ENCODE measurements around the gene LOXL1.
"Not testable (repeated sequence)": the region's sequence is repeated elsewhere in the genome, so short reads cannot be mapped to it uniquely, and the experiment has no call there.

Gene LOXL1

DNA sequence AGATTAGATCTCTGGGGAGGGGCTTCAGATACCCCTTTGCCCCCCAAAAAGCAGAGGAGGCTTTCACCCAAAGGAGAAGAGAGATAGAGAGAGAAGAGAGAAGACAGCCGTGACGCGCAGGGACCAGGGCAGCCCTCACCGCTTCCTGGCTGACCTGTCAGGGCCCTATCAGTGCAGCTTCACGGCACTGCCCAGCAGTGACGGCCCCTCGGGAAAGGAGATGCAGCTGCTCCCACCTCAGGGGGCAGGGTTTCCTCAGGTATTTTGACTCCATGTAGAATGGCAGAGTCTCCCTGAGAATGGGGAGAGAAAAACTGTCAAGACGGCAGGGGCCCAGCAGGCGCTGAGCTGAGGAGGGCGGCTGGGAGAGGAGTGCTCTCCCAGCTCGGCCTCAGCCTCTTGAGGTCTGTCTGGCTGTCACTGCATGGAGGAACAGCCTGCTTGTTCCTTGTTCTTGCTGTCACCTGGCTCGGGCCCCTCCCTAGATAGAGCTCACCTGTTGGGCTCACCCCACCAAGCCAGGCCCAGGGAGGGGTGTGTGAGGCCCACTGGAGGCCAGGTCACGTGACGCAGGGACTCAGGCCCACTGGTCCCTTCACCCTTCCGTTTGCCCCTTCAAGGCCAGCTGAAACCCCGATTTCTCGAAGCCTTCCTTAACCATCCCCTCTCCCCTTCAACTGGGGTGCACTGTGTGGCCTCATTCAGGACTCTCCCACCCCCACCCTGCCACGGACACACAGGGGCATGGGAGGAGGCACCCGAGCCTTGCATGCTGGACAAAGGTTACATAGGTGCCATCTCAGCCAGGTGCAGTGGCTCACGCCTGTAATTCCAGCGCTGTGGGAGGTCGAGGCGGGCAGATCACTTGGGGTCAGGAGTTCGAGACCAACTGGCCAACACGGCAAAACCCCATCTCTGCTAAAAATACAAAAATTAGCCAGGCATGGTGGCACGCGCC lies 28.2 kb downstream of the LOXL1 start:
- FAIRE-seq = no peak

DNA sequence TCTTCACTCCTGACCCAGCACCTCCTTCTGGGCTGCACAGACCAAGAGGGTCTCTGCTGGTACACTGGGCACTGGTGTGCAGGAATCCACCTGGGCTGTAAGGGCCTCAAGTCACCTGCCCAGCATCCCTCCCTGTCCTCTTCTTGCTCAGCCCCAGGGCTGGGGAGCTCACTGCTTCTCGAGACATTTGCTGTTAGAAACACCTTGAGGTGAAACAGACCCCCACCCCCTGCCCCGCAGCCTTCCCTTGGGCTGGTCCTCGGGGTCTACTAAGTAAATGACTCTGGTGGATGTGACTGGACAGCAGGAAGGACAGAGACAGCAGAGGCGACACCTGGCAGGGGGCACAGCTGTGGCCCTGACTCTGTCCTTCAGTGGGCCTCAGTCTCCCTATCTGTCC lies 29.1 kb downstream of the LOXL1 start:
- no peak for FAIRE-seq

DNA sequence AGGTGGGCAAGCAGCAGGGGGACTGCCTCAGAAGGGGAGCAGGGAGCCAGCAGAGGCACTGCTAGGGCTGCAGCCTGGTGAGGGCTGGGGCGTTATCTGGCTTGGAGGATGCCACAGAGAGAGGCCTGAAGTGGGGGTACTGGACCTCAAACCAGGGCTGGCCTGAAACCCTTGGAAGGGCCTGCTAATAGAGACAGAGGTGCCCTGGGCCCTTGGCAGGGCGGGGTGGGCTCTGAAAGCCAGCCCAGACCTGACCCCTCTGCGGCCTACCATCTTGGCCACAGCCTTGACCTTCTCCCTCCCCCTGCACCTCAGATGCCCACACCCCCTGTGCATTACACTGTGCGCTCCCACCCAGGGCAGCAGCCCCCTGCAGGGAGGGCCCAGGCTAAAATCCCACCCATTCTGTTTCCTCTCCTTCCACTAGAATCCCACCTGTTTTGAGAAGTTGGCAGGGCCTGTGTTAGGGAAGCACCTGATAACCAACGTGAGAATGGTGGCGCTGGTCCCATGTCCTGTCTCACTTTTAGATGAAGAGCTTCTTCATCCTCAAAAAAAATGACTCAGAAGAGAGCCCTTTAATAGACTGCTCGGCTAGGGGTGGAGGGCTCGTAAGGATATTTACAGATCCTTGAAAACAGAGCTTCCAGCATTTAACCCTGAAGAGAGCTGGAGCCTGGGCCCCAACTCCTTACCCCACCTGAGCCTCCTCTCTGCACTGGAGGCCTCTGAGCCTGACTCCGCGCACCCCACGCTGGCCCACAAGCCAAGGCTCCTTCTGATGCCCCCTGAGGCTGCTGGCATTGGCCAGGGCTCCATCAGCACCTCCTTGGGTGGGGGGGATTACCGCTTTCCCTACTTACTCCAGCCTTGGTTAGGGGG lies 29.8 kb downstream of the LOXL1 start:
- FAIRE-seq = no peak

DNA sequence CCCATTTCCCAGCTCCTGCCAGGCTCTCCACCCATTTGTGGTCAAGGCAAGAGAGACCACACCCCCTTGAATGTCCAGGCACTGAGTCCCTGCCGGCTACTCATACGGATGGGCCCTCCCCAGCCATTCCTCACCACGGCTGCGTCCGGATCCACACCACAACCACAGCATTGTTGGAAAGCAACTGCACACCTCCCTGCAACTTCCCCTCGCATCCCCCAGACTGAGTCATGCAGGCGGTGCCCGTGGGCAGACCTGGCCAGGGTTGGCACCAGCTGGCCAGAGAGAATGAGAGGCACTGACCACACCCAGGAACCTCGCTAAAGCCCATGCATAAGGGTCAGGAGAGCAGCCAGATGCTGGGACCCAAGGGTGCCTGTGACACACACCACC lies 30.5 kb downstream of the LOXL1 start:
- no peak for FAIRE-seq

DNA sequence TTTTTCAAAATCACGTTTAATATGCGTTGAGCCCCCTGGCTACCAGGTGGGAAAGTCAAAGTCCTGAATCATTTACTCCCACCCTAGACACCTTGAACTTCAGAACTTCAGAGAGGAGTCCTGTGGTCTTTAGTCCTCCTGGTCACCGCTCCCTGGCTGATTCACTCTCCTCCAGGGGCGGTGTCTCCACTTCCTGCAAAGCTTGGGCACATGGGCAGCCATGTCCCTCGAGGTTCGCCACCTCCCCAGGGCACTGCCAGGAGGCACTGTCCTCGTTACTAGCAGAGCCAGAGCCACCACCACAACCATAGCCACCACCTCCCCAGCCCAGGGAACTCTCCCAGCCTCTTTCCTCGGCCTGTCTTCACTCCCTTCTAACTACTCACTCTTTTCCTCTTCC lies 31.0 kb downstream of the LOXL1 start:
- FAIRE-seq = no peak

DNA sequence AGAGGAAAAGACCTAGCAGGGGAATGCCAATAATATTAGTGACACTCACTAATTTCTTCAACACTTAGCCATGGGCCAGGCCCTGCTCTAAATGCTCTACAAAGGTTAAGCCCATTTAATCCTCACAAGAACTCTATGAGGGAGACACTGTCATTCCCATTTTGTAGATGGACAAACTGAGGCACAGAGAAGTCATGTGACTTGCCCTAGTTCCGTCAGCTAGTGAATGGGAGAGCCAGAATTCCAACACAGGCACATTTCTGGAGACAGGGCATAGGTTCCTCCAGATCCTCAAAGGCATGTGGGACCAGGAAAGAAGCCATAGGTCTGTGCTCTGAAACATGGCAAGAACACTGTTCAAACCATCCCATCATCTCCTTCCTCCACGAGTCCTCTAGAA lies 31.5 kb downstream of the LOXL1 start:
- no peak for FAIRE-seq

DNA sequence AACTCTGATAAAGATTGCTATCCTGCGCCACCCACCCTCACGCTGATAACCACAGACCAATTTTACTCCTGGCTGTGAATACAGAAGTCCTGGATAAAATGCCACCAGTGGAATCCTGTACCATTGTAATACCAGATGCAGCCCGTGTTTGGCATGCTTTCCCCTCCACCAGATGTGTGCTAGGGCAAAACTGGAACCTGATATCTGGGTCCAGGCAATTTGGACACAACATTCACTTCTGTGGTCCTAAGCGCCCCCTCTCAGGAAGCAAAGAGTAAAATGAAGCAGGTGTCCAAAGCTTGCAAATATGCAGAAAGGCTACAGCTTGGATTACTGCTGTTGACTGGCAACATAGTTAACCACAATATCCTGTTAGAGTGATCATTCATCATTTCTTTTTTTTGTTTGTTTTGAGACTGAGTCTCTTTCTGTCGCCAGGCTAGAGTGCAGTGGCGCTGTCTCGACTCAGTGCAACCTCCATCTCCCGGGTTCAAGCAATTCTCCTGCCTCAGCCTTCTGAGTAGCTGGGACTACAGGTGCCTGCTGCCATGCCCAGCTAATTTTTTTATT lies 32.8 kb downstream of the LOXL1 start:
- no peak for FAIRE-seq

DNA sequence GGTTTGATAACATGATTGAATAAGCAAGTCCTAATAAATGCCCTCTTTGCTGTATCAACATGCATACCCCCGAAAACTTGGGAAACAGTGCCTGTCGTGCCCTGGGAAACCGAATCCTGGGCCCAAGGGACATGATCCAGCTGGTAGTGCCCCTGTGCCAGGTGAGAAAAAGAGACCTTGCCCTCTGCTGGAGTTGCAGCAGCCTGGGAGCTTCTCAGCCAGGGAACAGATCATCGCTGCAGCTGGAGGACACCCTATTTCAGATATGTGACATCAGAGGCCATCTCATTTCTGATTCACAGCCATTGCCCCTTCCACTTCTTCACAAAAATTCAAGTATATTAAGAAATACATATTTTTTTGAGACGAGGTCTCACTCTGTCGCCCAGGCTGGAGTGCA lies 33.5 kb downstream of the LOXL1 start:
- FAIRE-seq = no peak

DNA sequence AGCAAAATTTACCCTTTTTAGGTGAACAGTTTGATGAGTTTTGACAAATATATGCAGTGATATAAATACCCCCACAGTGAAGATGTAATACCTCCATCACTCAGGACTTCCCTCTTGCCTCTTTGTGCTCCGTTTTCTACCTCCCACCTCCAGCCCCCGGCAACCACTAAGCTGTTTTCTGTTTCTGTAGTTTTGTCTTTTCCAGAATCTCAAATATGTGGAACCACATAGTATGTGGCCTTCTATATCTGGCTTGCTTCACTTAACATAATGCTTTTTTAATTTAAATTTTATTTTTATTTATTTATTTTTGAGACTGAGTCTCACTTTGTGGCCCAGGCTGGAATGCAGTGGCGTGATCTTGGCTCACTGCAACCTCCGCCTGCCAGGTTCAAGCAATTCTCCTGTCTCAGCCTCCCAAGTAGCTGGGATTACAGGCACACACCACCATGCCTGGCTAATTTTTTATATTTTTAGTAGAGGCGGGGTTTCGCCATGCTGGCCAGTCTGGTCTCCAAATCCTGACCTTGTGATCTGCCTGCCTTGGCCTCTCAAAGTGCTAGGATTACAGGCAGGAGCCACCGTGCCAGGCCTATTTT lies 34.3 kb downstream of the LOXL1 start:
- FAIRE-seq = not testable (repeated sequence)

DNA sequence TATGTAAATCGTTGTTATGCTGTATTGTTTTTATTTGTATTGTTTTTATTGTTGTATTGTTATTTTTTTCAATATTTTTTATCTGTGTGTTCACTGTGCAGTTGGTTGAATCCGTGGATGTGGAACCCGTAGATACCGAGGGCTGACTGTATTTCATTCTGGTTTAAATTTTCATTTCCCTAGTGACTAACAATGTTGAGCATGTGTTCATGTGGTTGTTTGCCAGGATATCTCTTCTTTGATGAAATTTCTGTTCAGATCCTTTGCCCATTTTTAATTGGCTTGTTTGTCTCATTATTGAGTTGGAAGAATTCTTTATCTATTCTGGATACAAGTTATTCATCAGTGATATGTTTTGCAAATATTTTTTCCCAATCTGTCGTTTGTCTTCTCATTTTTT lies 36.2 kb downstream of the LOXL1 start:
- FAIRE-seq = no peak

DNA sequence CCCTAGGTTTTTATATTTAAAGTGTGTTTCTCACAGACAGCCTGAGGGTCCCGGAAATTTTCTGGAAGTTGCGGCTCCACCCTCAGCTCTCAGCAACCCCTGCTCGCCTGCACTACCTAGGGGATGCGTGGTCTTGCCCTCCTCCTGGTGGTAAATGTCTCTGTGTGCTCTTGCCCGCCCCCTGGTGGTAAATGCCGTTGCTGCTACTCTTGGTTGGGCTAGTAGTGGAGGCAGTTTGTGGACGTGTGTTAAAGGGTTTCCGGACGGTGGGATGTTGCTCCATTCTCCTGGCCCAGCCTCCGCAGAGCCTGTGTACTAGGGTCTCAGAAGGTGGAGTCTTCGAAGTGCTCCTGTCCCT lies 38.5 kb downstream of the LOXL1 start:
- no peak for FAIRE-seq

DNA sequence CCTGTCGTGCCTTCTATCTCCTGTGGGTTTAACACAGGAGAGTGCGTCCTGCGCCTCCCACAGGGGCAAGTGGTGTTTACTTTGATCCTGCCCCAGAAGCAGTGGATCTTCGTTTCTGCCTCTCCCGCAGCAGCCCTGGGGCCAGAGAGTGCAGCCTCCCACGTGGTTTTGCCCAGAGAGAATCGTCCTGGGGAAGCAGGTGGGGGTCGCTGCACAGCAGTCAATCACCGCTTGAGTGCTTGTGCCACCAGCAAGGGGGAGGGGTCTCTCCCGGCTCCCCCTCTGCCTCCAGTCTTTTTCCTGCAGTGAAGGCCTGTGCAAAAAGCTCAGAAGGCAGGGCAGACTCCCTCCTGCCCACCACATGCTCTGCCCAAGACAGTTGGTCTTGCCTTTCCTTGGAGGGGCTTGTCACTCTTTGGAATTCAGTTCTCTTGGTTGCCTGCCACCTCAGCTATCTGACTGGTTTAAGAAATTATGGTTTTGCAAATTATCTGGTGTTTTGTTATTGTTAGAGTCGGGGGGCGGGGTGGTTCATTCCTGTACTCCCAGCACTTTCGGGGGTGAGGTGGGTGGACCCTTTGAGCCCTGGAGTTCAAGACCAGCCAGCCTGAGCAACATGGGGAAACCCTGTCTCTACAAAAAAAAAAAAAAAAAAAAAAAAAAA lies 39.0 kb downstream of the LOXL1 start:
- FAIRE-seq = no peak

DNA sequence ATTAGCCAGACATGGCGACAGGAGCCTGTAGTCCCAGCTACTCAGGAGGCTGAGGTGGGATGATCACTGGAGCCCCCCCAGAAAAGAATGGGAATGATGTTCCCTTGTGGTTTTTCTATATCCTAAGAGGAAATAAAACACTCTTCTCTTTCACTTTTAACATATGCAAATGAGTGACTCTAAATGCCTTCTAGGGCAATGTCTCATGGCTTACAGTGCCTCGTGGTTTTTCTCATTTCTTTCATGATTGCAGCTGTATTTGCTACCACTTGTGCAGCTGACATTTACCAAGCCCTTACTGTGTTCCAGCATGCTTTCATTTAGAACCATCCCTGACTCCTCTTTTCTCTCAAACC lies 39.5 kb downstream of the LOXL1 start:
- FAIRE-seq = no peak

DNA sequence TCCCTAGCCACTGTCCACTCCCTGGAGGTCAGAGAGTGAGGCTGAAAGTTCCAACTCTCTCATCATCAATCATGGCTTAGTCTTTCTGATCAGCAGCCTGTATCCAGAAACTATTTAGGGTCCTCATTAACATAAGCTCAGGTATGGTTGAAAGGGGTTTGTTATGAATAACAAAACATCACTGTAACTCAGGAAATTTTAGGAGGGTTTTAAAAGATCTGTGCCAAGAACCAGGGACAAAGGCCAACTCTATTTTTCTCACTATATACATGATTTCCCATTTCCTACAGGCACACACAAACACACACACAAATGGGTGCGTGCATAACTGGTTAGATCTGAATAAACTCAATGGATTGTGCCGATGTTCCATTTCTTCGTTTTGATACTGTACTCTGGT lies 42.2 kb downstream of the LOXL1 start:
- FAIRE-seq = no peak

DNA sequence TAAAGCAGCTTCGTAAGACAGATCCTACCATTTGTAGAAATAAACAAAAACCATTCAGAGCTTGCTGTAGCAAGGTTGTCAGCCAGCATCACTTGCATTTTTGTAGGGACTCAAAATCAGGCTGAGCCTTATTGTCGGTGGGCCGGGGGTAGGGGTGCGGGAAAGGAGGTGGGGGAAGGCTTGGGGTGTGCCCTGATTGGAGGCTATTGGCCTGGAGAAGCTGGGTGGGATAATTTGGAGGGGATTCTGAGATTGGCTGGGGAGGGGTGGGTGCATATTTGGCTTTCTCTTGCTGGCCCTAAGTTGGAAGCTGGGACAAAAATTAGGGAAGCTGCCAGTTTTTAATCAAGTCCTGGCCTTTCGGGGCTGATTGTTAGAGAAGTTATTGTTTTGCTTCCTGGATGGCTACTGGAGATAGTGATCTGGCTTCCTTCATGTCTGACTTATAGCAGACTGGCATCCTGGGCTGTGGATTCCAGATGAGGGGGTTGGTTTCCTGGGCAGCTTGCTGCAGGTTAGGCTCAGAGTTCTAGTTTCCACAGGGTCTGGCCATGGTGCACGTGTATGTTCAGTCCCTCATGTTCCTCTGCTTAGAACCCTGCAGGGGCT lies 43.0 kb downstream of the LOXL1 start:
- no peak for FAIRE-seq

DNA sequence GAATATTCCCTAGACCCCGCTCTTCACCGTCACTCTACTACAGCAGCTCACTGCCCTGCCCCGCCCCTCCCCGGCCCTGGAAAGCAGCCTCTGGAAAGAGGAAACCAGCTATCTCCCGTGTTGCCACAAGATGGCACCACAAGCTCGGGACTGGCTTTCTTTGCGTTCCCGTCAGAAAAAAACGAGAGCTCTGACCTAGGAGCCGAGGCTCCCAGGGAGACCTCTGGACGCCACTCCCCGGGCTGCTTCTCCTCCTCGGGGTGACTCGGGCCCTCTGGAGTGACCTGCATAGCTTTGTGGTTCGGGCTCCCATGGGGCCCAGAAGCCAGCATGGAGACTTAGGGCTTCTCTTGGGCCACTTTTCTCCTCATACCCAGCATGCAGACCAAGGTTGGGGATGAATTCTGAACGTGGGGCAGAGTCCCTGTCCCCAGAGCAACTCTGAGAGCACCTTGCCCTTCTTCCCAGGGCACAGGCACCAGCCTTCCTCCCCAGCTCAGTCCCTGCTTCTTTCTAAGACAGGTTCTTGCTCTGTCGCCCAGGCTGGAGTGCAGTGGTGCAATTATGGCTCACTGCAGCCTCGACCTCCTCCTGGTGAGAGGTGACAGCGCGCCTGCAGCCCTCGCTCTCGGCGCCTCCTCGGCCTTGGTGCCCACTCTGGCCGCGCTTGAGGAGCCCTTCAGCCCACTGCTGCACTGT lies 46.9 kb downstream of the LOXL1 start:
- no peak for FAIRE-seq

DNA sequence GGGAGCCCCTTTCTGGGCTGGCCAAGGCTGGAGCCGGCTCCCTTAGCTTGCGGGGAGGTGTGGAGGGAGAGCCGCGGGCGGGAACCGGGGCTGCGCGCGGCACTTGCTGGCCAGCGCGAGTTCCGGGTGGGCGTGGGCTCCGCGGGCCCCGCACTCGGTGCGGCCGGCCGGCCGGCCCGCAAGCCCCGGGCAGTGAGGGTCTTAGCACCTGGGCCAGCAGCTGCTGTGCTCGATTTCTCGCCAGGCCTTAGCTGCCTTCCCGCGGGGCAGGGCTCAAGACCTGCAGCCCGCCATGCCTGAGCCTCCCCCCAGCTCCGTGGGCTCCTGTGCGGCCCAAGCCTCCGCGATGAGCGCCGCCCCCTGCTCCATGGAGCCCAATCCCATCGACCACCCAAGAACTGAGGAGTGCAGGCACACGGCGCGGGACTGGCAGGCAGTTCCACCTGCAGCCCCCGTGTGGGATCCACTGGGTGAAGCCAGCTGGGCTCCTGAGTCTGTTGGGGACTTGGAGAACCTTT lies 47.5 kb downstream of the LOXL1 start:
- FAIRE-seq = not testable (repeated sequence)

DNA sequence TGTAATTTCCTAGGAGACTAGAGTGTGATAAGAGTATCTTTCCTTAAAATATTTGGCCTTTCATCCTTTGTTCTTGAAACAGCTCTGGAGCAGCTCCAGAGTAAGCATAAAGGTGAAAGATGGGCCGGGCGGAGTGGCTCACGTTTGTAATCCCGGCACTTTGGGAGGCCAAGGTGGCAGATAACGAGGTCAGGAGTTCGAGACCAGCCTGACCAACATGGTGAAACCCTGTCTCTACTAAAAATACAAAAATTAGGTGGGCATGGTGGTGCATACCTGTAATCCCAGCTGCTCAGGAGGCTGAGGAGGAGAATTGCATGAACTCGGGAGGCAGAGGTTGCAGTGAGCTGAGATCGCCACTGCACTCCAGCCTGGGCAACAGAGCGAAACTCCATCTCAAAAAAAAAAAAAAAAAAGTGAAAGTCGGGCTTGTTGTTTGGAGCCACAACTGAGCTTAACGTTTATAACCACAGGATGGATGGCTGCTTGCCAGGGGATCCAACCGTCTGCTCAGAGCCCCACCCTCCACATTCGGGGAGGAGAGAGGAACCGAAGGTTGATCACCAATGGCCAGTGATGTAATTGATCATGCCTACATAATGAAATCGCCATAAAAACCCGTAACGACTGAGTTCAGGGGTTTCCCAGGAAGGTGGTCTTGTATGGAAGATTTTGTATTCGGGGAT lies 49.3 kb downstream of the LOXL1 start:
- FAIRE-seq = not testable (repeated sequence)

DNA sequence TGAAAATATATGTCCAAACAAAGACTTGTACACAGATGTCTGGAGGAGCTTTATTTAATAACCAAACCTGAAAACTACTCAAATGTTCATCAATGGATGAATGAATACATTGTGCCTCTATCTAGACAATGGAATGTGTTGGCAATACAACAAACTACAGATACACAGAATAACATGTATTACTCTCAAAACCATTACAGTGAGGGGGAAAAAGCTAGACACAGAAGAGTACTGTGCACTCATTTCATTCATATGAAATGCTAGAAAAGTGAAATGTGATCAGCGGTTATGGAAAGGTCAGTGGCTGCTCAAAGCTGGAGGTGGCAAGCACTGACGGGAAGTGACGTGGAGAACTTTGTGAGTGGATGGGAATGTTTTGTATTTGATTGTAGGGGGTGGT lies 52.6 kb downstream of the LOXL1 start:
- no peak for FAIRE-seq

DNA sequence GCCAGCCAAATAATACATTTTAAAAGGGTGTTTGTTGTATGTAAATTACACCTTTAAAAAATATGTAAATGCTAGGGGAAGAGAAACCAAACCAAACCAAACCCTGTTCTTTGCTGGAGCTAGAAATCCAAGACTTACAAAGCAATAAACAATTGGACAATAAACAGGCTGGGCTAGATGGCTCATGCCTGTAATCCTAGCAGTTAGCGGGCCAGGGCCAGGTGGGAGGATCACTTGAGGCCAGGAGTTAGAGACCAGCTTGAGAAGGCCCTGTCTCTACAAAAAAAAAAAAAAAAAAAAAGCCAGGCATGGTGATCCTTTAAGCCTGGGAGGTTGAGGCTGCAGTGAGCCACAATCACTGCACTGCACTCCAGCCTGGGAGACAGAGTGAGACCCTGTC lies 53.4 kb downstream of the LOXL1 start:
- no peak for FAIRE-seq

DNA sequence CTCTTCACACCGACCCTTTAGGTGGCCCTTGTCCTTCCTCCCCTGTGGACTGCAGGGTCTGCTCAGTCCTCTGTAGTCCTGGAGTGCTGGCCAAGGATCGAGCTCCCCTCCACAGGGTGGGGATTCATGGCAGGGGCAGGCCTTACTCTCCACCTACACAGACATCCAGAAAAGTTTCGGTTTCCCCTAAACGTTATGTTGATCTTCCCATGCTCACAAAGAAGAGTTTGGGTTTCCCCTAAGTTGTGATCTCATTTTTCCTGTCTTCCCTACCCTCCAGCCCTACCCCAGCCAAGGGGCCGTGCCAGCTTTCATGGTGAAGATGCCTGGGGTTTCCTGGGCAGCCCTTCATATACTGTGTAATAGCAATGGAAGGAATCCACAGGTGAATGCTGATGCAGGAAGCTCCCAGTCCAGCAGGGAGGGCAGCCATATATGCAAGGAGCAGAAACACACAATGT lies 55.5 kb downstream of the LOXL1 start:
- FAIRE-seq = no peak

Measured in islet of Langerhans (tissue), 1 donor.